B cell (primary cell): ENCODE results near the gene CDC26. TPM values are rescaled to one million over a fixed set of nuclear protein-coding genes. Genes with fewer than 3 reads are reported as not detected.

ENCODE experiments used
- ATAC-seq: fragments of 200-7000 bp; cut with Tn5 transposase; one replicate; pipeline ENCODE4 v1.10.0; 2021; ENCODE audit warnings: low read depth, mild to moderate bottlenecking, moderate number of reproducible peaks, moderate library complexity
- CTCF ChIA-PET: fragments of 350-600 bp; sonication (Branson Sonifier 250); formaldehyde crosslinking; loops from one replicate; lab custom pipeline; 2021; ENCODE audit warnings: antibody characterized with exemption, inconsistent platforms; lab: Charles Lee
- POLR2A ChIA-PET: fragments of 350-600 bp; sonication (Branson Sonifier 250); formaldehyde crosslinking; loops from one replicate; lab custom pipeline; 2021; ENCODE audit warnings: antibody characterized with exemption; lab: Charles Lee
- DNase-seq: peaks from one replicate; pipeline ENCODE4 v3.0.0; 2013
- H2AFZ ChIP-seq: 2 replicates; pipeline ENCODE4 v1.6.1; 2012; ENCODE audit warnings: mild to moderate bottlenecking, low read depth, low read length; ENCODE audit not compliant: insufficient read depth, poor library complexity, severe bottlenecking
- H3K27ac ChIP-seq, 2 donors: 1 replicate in 1 of 2; 2 replicates in 1 of 2; pipeline ENCODE4 v1.5.1; 2012 to 2013; ENCODE audit warnings: low read length in 2 of 2, mild to moderate bottlenecking in 2 of 2, moderate library complexity in 1 of 2
- H3K27me3 ChIP-seq, 4 experiments: fragments of 200-600 bp in 1 of 4; sonication (generic) in 1 of 4; replicated peaks in 1 of 4; 1 replicate in 2 of 4; 2 replicates in 2 of 4; pipeline versions ENCODE4 v1.6.1 to v1.7.0; 2013 to 2016; ENCODE audit warnings: low read length in 3 of 4, mild to moderate bottlenecking in 2 of 4, mixed read lengths in 1 of 4, moderate library complexity in 1 of 4; ENCODE audit not compliant: insufficient read depth in 4 of 4, control insufficient read depth in 3 of 4; ENCODE audit errors: control extremely low read depth in 1 of 4
- H3K36me3 ChIP-seq, 2 experiments: replicated peaks in 1 of 2; 1 replicate in 1 of 2; 2 replicates in 1 of 2; pipeline versions ENCODE4 v1.6.1 to v1.7.1; 2013; ENCODE audit warnings: low read length in 1 of 2; ENCODE audit not compliant: insufficient read depth in 2 of 2, control insufficient read depth in 1 of 2; ENCODE audit errors: control extremely low read depth in 1 of 2, extremely low read depth in 1 of 2
- H3K4me1 ChIP-seq, 2 donors: fragments of 200-600 bp in 1 of 2; sonication (generic) in 1 of 2; 1 replicate in 1 of 2; 2 replicates in 1 of 2; pipeline versions ENCODE4 v1.5.1 to v1.6.1; 2013 to 2017; ENCODE audit warnings: low read length in 2 of 2; ENCODE audit not compliant: control insufficient read depth in 2 of 2, insufficient read depth in 2 of 2
- H3K4me2 ChIP-seq: replicated peaks from 2 replicates; pipeline ENCODE3; 2012; ENCODE audit warnings: mild to moderate bottlenecking, low read depth, low read length; ENCODE audit not compliant: poor library complexity, severe bottlenecking
- H3K4me3 ChIP-seq, 5 experiments: fragments of 200-600 bp in 1 of 5; sonication (generic) in 1 of 5; 1 replicate in 3 of 5; 2 replicates in 2 of 5; pipeline versions ENCODE4 v1.5.1 to v1.7.0; 2011 to 2016; ENCODE audit warnings: low read length in 4 of 5, mild to moderate bottlenecking in 4 of 5, low read depth in 2 of 5, control low read depth in 1 of 5, moderate library complexity in 1 of 5; ENCODE audit not compliant: insufficient read depth in 1 of 5; ENCODE audit errors: control extremely low read depth in 1 of 5, extremely low read depth in 1 of 5
- H3K79me2 ChIP-seq: fragments of 200-600 bp; sonication (generic); one replicate; pipeline ENCODE4 v1.6.0; 2016; ENCODE audit warnings: low read length; ENCODE audit not compliant: control insufficient read depth, insufficient read depth
- H3K9ac ChIP-seq: fragments of 200-600 bp; sonication (generic); 2 replicates; pipeline ENCODE4 v1.6.1; 2017; ENCODE audit warnings: mild to moderate bottlenecking, low read length, moderate library complexity
- H3K9me3 ChIP-seq, 3 donors: one replicate each; pipeline versions ENCODE4 v1.6.1 to v1.7.1; 2013; ENCODE audit warnings: low read length in 2 of 3; ENCODE audit not compliant: control insufficient read depth in 2 of 3, insufficient read depth in 1 of 3; ENCODE audit errors: control extremely low read depth in 1 of 3
- H4K20me1 ChIP-seq: 2 replicates; pipeline ENCODE4 v1.6.0; 2012; ENCODE audit warnings: mild to moderate bottlenecking, low read length; ENCODE audit not compliant: insufficient read depth, control insufficient read depth, poor library complexity, severe bottlenecking
- H3K27ac Mint-ChIP-seq: one replicate; pipeline ENCODE4 v1.8.0; 2021; ENCODE audit warnings: mixed read lengths
- H3K27me3 Mint-ChIP-seq: one replicate; pipeline ENCODE4 v1.8.0; 2021; ENCODE audit warnings: mixed read lengths
- H3K4me1 Mint-ChIP-seq: one replicate; pipeline ENCODE4 v1.8.0; 2021; ENCODE audit warnings: mixed read lengths
- H3K4me3 Mint-ChIP-seq: one replicate; pipeline ENCODE4 v1.8.0; 2021; ENCODE audit warnings: mixed read lengths
- H3K9me3 Mint-ChIP-seq: one replicate; pipeline ENCODE4 v1.8.0; 2022; ENCODE audit warnings: mixed read lengths; ENCODE audit not compliant: insufficient read depth
- CTCF ChIP-seq: fragments of 200-600 bp; IDR thresholded peaks from one replicate; pipeline ENCODE4 v1.8.0; 2022; ENCODE audit warnings: antibody characterized with exemption, mild to moderate bottlenecking
- EZH2 ChIP-seq: IDR thresholded peaks from 2 replicates; pipeline ENCODE4 v1.6.1; 2012; ENCODE audit warnings: borderline replicate concordance, low read depth, mild to moderate bottlenecking, moderate library complexity, low read length; ENCODE audit not compliant: insufficient read depth, poor library complexity, severe bottlenecking
- WGBS: methylation state at CpG from one replicate; pipeline ENCODE4 v1.1.5; 2013; ENCODE audit warnings: missing lambda C conversion rate; ENCODE audit not compliant: insufficient coverage; 5-methylcytosine and 5-hydroxymethylcytosine counted together
- intact Hi-C: fragments of 100-400 bp; cut with micrococcal nuclease; formaldehyde crosslinking; loops from one replicate; pipeline ENCODE4 v1.10.0; 2022
- polyA plus RNA-seq: library from polyadenylated mRNA; depleted of rRNA; stranded (reverse); fragments of >200 nt; gene quantifications from 2 replicates; pipeline ENCODE4 v1.2.3, GENCODE V29; 2012
- total RNA-seq, 2 donors: library from RNA; stranded (reverse); fragments of 120-200 nt in 1 of 2; gene quantifications; 1 replicate in 1 of 2; 2 replicates in 1 of 2; pipeline versions ENCODE4 v1.2.3 to v1.2.4, GENCODE V29; 2013 to 2022

CDC26 gene
- total and polyA plus RNA-seq, 2 donors (not counting 1 experiment from before 2014, with no cell fraction given), result 14.8 to 32.9 TPM

DNA sequence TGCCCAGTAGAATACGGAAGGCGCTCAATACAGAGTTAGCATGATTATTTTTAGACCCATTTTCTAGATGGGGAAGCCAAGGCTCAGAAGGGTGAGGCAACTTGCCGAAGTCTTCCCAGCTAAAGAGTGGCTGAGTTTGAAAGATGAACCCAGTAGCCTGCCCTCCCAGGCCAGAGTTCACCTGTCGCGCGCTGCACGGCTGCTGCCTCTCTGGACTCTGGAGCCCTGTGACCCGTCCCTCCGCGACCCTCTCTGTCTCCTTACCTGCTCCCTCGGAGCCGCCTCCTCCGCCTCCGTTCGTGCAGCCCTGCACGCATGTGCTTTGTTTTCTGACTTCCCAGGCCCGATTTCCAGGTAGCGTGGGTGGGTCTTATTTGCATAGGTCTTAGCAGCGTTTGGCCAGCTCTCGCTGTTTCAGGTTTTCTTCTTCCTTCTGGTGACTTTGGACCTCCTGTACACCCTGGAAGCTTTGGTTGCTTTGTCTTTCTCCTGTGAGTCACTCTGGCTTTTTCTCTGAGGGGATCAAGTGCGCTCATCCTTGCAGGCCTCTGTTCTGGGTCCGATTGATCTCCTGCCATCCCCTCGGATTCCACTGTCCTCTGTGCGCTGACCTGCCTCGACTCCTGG lies 27.5 kb upstream of the CDC26 start, which contains the start of gene RNF183:
TSS of gene RNF183 (minus strand) at position 585 of the 627 bp plus-strand sequence. CDS start 5,192 bp downstream, outside the sequence.
- no peaks in the 10 kb centered on the region for H3K4me1 Mint-ChIP-seq
- no peaks in the 10 kb centered on the region for H3K9me3 Mint-ChIP-seq
- ChIA-PET POLR2A (no interaction called here), CTCF (no interaction called here)
- intact Hi-C loops, result no loop called here
- Histone ChIP-seq H3K4me3 (no peak within 1 kb of the TSS), H3K4me2 (no peak within 1 kb of the TSS), H3K9ac (no peak within 1 kb of the TSS), H4K20me1 (no peaks in the 10 kb centered on the region), H2AFZ (no peak within 1 kb of the TSS), H3K79me2 (no peaks in the 10 kb centered on the region), H3K9me3 (no peaks in the 10 kb centered on the region), H3K27ac (no peak within 1 kb of the TSS), H3K36me3 (no peaks in the 10 kb centered on the region), H3K4me1 (no peaks in the 10 kb centered on the region), H3K27me3 (peaks cover 0 to 5% (median 0%) of the 10 kb centered on the region in 4 experiments)
- no peak within 1 kb of the TSS for H3K4me3 Mint-ChIP-seq
- TF ChIP-seq CTCF, result no peak
- TF ChIP-seq EZH2, result no peak
- H3K27ac Mint-ChIP-seq, result no peak within 1 kb of the TSS
- no peak for ATAC-seq
- WGBS, result 91% methylated on average over 25 of the region's 25 CpGs
- DNase-seq, result no peak
- H3K27me3 Mint-ChIP-seq, result peaks cover 31% of the 10 kb centered on the region

GRCh38 chr9:113301548-113301947 lies 26.2 kb upstream of the CDC26 start:
- DNase-seq (no peak), ATAC-seq (no peak)
- Histone ChIP-seq H3K27me3 (peaks cover 0 to 5% (median 0%) of the 10 kb centered on the region in 4 experiments), H3K9ac (no peak overlapping the region), H3K36me3 (no peaks in the 10 kb centered on the region), H4K20me1 (no peaks in the 10 kb centered on the region), H3K9me3 (no peaks in the 10 kb centered on the region), H3K79me2 (no peaks in the 10 kb centered on the region), H3K27ac (no peak overlapping the region), H3K4me3 (no peak overlapping the region), H3K4me2 (no peak overlapping the region), H2AFZ (no peak overlapping the region), H3K4me1 (no peaks in the 10 kb centered on the region)
- TF ChIP-seq EZH2 (no peak), CTCF (no peak)
- peaks cover 31% of the 10 kb centered on the region for H3K27me3 Mint-ChIP-seq
- ChIA-PET CTCF (no interaction called here), POLR2A (no interaction called here)
- 89% methylated on average over 2 of the region's 8 CpGs for WGBS
- H3K9me3 Mint-ChIP-seq, result no peaks in the 10 kb centered on the region
- no peak overlapping the region for H3K27ac Mint-ChIP-seq
- intact Hi-C loops, result no loop called here
- no peak overlapping the region for H3K4me3 Mint-ChIP-seq
- H3K4me1 Mint-ChIP-seq, result no peaks in the 10 kb centered on the region
